Renal cortex interstitium (tissue), 11 donors: ENCODE results near the gene DST. TPM values are rescaled to one million over a fixed set of nuclear protein-coding genes. Genes with fewer than 3 reads are reported as not detected.

Experiments used
- DNase-seq, 11 donors: peaks; one replicate each; pipeline ENCODE4 v3.0.0-alpha.2; 2013; ENCODE audit warnings: low read depth in 9 of 11, low spot score in 4 of 11; ENCODE audit errors: extremely low read depth in 1 of 11
- polyA plus RNA-seq, 3 donors: library from polyadenylated mRNA; unstranded; fragments of 120-200 nt; gene quantifications; one replicate each; pipeline ENCODE4 v1.2.1, GENCODE V29; 2013; ENCODE audit not compliant: insufficient read length in 3 of 3

Gene DST
- polyA plus RNA-seq, 3 donors: 196 to 227 (median 206) TPM

GRCh38 chr6:56531839-56532595, 110.7 kb downstream of the DST start:
- DNase-seq: no peak

- peak in 2 of 11 donors; percentile 56 to 69 for DNase-seq
These were observed 113.0 kb downstream of the DST start for GRCh38 chr6:56529594-56530191.

- no peak for DNase-seq
These were observed 114.3 kb downstream of the DST start for GRCh38 chr6:56528412-56528841.

GRCh38 chr6:56527934-56528333, 114.8 kb downstream of the DST start:
- DNase-seq: no peak

GRCh38 chr6:56526860-56527544, 115.7 kb downstream of the DST start:
- DNase-seq: no peak

- no peak for DNase-seq
These were observed 116.5 kb downstream of the DST start for GRCh38 chr6:56525974-56526789.

- peak in 2 of 11 donors; percentile 51 to 63 for DNase-seq
These were observed 117.6 kb downstream of the DST start for GRCh38 chr6:56524891-56525703.

- no peak for DNase-seq
These were observed 120.0 kb downstream of the DST start for GRCh38 chr6:56522495-56523270.

GRCh38 chr6:56521976-56522375, 120.7 kb downstream of the DST start:
- no peak for DNase-seq

- no peak for DNase-seq
These were observed 121.2 kb downstream of the DST start for GRCh38 chr6:56521454-56521853.

GRCh38 chr6:56520218-56520617, 122.5 kb downstream of the DST start:
- no peak for DNase-seq

GRCh38 chr6:56518995-56519767, 123.5 kb downstream of the DST start:
- no peak for DNase-seq

- DNase-seq: no peak
These were observed 125.4 kb downstream of the DST start for GRCh38 chr6:56517155-56517745.

- no peak for DNase-seq
These were observed 126.7 kb downstream of the DST start for GRCh38 chr6:56516003-56516402.

GRCh38 chr6:56515081-56515905, 127.4 kb downstream of the DST start:
- DNase-seq: no peak

- no peak for DNase-seq
These were observed 128.3 kb downstream of the DST start for GRCh38 chr6:56514395-56514794.
